SK-N-MC (cell line): ENCODE results near the gene UNC5CL.

Source experiments
- FOXP2 ChIP-seq: optimal IDR thresholded peaks from 2 replicates; pipeline ENCODE3; 2011; ENCODE audit warnings: mild to moderate bottlenecking, moderate library complexity; ENCODE audit not compliant: insufficient read depth; ENCODE audit errors: extremely low read length, control extremely low read depth
- POLR2AphosphoS5 ChIP-seq: IDR thresholded peaks from 2 replicates; pipeline ENCODE4 v1.6.1; 2012; ENCODE audit warnings: mild to moderate bottlenecking, low read depth, low read length, borderline replicate concordance

- no peak for TF ChIP-seq POLR2AphosphoS5
- TF ChIP-seq FOXP2 = no peak
These were observed 40.4 kb downstream of the UNC5CL start for GRCh38 chr6:40998661-40999060.
